CD4-positive, alpha-beta memory T cell (primary cell): ENCODE results near the gene ZNF711. TPM values are rescaled to one million over a fixed set of nuclear protein-coding genes. Genes with fewer than 3 reads are reported as not detected.

ENCODE experiments used
- polyA plus RNA-seq, 2 donors: library from polyadenylated mRNA; unstranded; fragments of 300-500 nt; fragmentation: Illumina TruSeq; gene quantifications; one replicate each; pipeline ENCODE4 v1.2.3, GENCODE V29; 2021
- total RNA-seq, 2 experiments: library from RNA; stranded (reverse); gene quantifications; one replicate each; pipeline ENCODE4 v1.2.3, GENCODE V29; 2021

ZNF711 gene
- total and polyA plus RNA-seq, 4 experiments from 2014 or later: 0.25 to 1.5 (median 0.96) TPM

Other genes with a start within 250 kb of the ZNF711 start
- 1 to 10 TPM; 7.5 to 8.8 TPM for gene APOOL, start 240.1 kb upstream of the ZNF711 start, total RNA-seq
- gene APOOL, start 240.1 kb upstream of the ZNF711 start, polyA plus RNA-seq: 1 to 10 TPM; 3.1 to 3.6 TPM
- not detected for gene SATL1, start 212 bp upstream of the ZNF711 start, total RNA-seq
- gene SATL1, start 212 bp upstream of the ZNF711 start, polyA plus RNA-seq: not detected
- gene POF1B, start 135.7 kb downstream of the ZNF711 start, total RNA-seq: under 1 TPM; 0.83 to 0.90 TPM
- gene POF1B, start 135.7 kb downstream of the ZNF711 start, polyA plus RNA-seq: under 1 TPM; 0.49 to 0.84 TPM